ENCODE measurements around the gene CNTLN. TPM values are rescaled to one million over a fixed set of nuclear protein-coding genes. Genes with fewer than 3 reads are reported as not detected.

The CNTLN gene
- total and polyA plus RNA-seq, 2 of the 8 experiments (the other 6 are each of a cell fraction or from before 2014, with no cell fraction given): 4.8 to 10.8 TPM

DNA sequence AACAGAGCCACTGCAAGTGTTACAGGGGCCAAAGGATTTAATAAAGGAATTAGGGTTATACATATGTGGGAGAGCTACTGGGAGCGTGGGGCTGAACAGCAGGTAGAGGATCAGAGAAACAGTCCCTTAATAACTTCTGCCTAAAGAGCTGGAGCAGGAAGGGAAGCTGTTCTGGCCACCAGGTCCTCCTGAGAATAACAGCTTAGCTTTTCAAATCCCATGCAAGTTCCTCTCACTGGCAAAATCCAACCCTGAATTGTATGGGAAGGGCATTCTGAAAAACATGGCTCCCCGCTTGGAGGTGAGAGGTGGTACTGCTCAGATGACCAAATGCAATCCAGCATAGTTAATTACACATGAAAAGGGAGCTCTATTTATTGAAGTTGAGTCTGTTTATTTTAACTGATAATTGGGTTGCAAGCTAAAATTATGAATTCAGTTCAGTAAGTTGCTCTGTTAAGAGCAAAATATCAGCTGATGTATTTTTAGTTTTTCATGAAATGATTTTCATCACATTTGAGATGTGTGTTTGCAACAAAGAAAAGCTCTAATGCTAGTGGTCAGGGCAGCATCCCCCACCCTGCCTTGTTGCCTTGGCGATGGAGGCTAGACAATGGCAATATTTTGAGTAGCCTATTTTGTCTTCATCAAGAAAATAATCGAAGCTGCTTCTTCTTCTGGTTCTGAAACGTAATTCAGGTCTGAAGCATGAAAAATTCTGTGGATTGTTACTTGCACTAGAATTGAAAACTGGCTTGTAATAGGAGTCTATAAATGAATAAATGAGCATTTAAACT, 385.6 kb downstream of the CNTLN start (continued):
- no peak for TF ChIP-seq CHD7 (IDR thresholded peaks at IDR 0.05; ENCODE audit: insufficient replicate concordance, low read length)
